ENCODE data around the gene FKBP10.

Gene FKBP10

DNA sequence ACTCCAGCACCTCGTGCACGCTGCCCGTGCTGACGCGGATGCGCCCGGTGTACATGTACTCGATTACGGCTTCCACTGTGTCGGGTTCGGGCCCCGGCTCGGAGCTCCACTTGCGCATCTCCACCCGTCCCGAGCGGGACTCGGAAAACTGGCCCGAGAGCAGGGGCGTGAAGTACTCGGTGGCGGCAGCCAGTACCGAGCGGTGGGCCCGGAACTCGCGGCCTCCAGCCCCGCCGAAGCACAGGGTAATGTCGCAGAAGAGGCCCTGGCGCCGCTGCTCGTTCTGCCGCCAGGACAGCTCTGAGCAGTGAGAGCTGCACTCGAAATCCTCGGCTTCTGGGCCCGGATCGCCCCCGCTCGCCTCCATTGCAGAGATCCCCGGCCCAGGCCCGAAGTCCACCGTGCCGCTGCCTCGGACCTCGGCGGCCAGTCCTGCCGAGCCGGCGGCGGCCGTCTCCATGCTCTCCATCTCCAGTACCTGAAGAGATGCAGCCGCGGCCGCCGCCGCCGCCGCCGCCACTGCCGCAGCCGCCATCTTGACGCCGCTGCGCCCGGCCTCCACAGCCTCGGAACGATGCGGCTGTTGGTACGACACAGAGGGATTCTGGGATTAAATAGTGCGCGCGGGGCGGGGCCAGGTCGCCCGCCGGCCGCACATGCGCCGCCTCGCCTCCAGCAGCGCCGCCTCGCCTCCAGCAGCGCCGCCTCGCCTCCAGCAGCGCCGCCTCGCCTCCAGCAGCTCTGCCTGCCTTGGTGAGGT is 52.2 kb downstream of the FKBP10 start, which contains the start of gene KLHL11:
TSS of gene KLHL11 (minus strand) at position 588 of the 760 bp plus-strand sequence. CDS start at position 535, 53 bp downstream.
- Histone ChIP-seq H3K27me3 (ENCODE audit: insufficient read depth, low read length, poor library complexity, severe bottlenecking) (no peaks in the 10 kb centered on the region), H2AFZ (ENCODE audit: low read length) (peak within 1 kb of the TSS; percentile 85), H3K9me3 (ENCODE audit: insufficient read depth, low read depth, low read length) (no peaks in the 10 kb centered on the region), H3K36me3 (ENCODE audit: insufficient read depth, low read length) (peaks cover 31% of the 10 kb centered on the region; the same call in 1 of the 2 replicates), H3K79me2 (ENCODE audit: insufficient read depth, low read length) (peaks cover 48% of the 10 kb centered on the region), H3K9me2 (replicated peaks; ENCODE audit: low read depth, low read length) (no peaks in the 10 kb centered on the region), H3F3A (ENCODE audit: low read depth) (peaks cover 3% of the 10 kb centered on the region), H4K20me1 (ENCODE audit: insufficient read depth, low read length, poor library complexity, severe bottlenecking) (peaks cover 41% of the 10 kb centered on the region), H3K4me1 (ENCODE audit: insufficient read depth, low read length, poor library complexity, severe bottlenecking) (peaks cover 44% of the 10 kb centered on the region), H3K9ac (ENCODE audit: low read depth, low read length, poor library complexity, severe bottlenecking) (peak within 1 kb of the TSS; percentile 84), H3K4me2 (ENCODE audit: low read depth, low read length, poor library complexity, severe bottlenecking) (peak within 1 kb of the TSS; percentile 98), H3K4me3 (ENCODE audit: low read length, poor library complexity, severe bottlenecking) (peak within 1 kb of the TSS; percentile 91)
- no peak for TF ChIP-seq EZH2phosphoT487 (IDR thresholded peaks at IDR 0.05; ENCODE audit: borderline replicate concordance)
- TF ChIP-seq CTCF (conservative IDR thresholded peaks at IDR 0.05; ENCODE audit: low read length), result no peak

DNA sequence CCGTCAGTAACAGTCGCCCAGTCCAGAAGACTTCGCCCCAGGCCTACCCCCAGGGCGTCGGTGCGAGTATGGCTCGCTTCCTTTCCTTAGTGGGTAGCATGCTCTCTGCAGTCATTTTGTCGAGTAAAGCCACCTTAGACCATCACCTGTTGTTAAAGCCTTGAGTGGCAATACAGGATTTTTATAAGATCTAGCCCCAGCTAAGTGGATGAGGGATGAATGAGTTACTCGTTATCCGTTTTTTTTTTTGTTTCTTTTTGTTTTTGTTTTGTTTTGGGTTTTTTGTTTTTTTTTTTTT is 52.7 kb downstream of the FKBP10 start:
- Histone ChIP-seq H3K27me3 (ENCODE audit: insufficient read depth, low read length, poor library complexity, severe bottlenecking) (no peaks in the 10 kb centered on the region), H2AFZ (ENCODE audit: low read length) (peak overlapping the region; percentile 79), H3K4me3 (ENCODE audit: low read length, poor library complexity, severe bottlenecking) (peak overlapping the region; percentile 91), H3K9ac (ENCODE audit: low read depth, low read length, poor library complexity, severe bottlenecking) (peak overlapping the region; percentile 84), H4K20me1 (ENCODE audit: insufficient read depth, low read length, poor library complexity, severe bottlenecking) (peaks cover 38% of the 10 kb centered on the region), H3K4me2 (ENCODE audit: low read depth, low read length, poor library complexity, severe bottlenecking) (peak overlapping the region; percentile 61), H3K4me1 (ENCODE audit: insufficient read depth, low read length, poor library complexity, severe bottlenecking) (peaks cover 39% of the 10 kb centered on the region), H3K9me3 (ENCODE audit: insufficient read depth, low read depth, low read length) (no peaks in the 10 kb centered on the region), H3K36me3 (ENCODE audit: insufficient read depth, low read length) (peaks cover 36% of the 10 kb centered on the region; the same call in 1 of the 2 replicates), H3K79me2 (ENCODE audit: insufficient read depth, low read length) (peaks cover 42% of the 10 kb centered on the region), H3K9me2 (replicated peaks; ENCODE audit: low read depth, low read length) (no peaks in the 10 kb centered on the region), H3F3A (ENCODE audit: low read depth) (peaks cover 3% of the 10 kb centered on the region)
- no peak for TF ChIP-seq EZH2phosphoT487 (IDR thresholded peaks at IDR 0.05; ENCODE audit: borderline replicate concordance)
- no peak for TF ChIP-seq CTCF (conservative IDR thresholded peaks at IDR 0.05; ENCODE audit: low read length)

DNA sequence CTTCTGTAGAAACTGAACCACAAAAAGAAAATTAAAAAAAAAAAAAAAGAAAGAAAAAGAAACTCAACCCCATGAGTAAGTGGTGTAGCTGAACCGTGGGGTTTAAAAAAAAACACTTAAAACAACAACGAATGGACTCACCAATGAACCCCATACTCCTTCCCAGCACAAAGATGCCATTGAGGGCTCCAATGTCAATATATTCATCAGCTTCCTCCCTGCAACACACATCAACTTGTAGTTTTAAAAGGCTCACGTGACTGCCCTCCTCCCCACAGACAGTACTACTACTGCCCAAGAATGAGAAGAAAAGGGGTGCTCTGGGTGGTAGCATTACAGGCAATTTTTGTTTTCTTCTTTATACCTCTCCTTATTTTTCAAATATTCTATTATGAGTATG is 55.8 kb downstream of the FKBP10 start:
- Histone ChIP-seq H3K27me3 (ENCODE audit: insufficient read depth, low read length, poor library complexity, severe bottlenecking) (no peaks in the 10 kb centered on the region), H3F3A (ENCODE audit: low read depth) (peaks cover 3% of the 10 kb centered on the region), H3K9ac (ENCODE audit: low read depth, low read length, poor library complexity, severe bottlenecking) (no peak overlapping the region), H3K4me1 (ENCODE audit: insufficient read depth, low read length, poor library complexity, severe bottlenecking) (peaks cover 12% of the 10 kb centered on the region), H3K36me3 (ENCODE audit: insufficient read depth, low read length) (peaks cover 66% of the 10 kb centered on the region; the same call in 1 of the 2 replicates), H4K20me1 (ENCODE audit: insufficient read depth, low read length, poor library complexity, severe bottlenecking) (peaks cover 10% of the 10 kb centered on the region), H3K79me2 (ENCODE audit: insufficient read depth, low read length) (peaks cover 15% of the 10 kb centered on the region), H2AFZ (ENCODE audit: low read length) (no peak overlapping the region), H3K9me3 (ENCODE audit: insufficient read depth, low read depth, low read length) (no peaks in the 10 kb centered on the region), H3K4me3 (ENCODE audit: low read length, poor library complexity, severe bottlenecking) (no peak overlapping the region), H3K4me2 (ENCODE audit: low read depth, low read length, poor library complexity, severe bottlenecking) (no peak overlapping the region), H3K9me2 (replicated peaks; ENCODE audit: low read depth, low read length) (no peaks in the 10 kb centered on the region)
- TF ChIP-seq EZH2phosphoT487 (IDR thresholded peaks at IDR 0.05; ENCODE audit: borderline replicate concordance) (no peak), CTCF (conservative IDR thresholded peaks at IDR 0.05; ENCODE audit: low read length) (no peak)
